Activated CD4-positive, alpha-beta T cell treated with anti-CD3 and anti-CD28 coated beads for 36 hours (primary cell): ENCODE results near the gene CEP83. TPM values are rescaled to one million over a fixed set of nuclear protein-coding genes. Genes with fewer than 3 reads are reported as not detected.
"Not testable (repeated sequence)": the region's sequence is repeated elsewhere in the genome, so short reads cannot be mapped to it uniquely, and the experiment has no call there.

Experiments used
- ATAC-seq: fragments of 200-7000 bp; cut with Tn5 transposase; one replicate; pipeline ENCODE4 v1.10.0; 2021; ENCODE audit warnings: mild to moderate bottlenecking, moderate library complexity
- CTCF ChIA-PET: fragments of 350-600 bp; sonication (Branson Sonifier 250); formaldehyde crosslinking; loops from one replicate; lab custom pipeline; 2021; ENCODE audit warnings: antibody characterized with exemption; lab: Charles Lee
- POLR2A ChIA-PET: fragments of 350-600 bp; sonication (Branson Sonifier 250); formaldehyde crosslinking; loops from one replicate; lab custom pipeline; 2021; ENCODE audit warnings: antibody characterized with exemption, inconsistent platforms; lab: Charles Lee
- DNase-seq: peaks from one replicate; pipeline ENCODE4 v3.0.0-alpha.2; 2020
- H3K27ac Mint-ChIP-seq: one replicate; pipeline ENCODE4 v1.8.0; 2021; ENCODE audit warnings: mixed read lengths
- H3K27me3 Mint-ChIP-seq: one replicate; pipeline ENCODE4 v1.8.0; 2021; ENCODE audit warnings: mixed read lengths
- H3K36me3 Mint-ChIP-seq: one replicate; pipeline ENCODE4 v1.8.0; 2021; ENCODE audit warnings: low read depth, mixed read lengths
- H3K4me1 Mint-ChIP-seq: one replicate; pipeline ENCODE4 v1.8.0; 2021; ENCODE audit warnings: mixed read lengths
- H3K4me3 Mint-ChIP-seq: one replicate; pipeline ENCODE4 v1.8.0; 2021; ENCODE audit warnings: mild to moderate bottlenecking, moderate library complexity, mixed read lengths
- H3K9me3 Mint-ChIP-seq: one replicate; pipeline ENCODE4 v1.8.0; 2021; ENCODE audit warnings: low read depth, mixed read lengths
- intact Hi-C, 2 experiments: fragments of 100-400 bp; cut with DNase I in 1 of 2; cut with micrococcal nuclease in 1 of 2; formaldehyde crosslinking; loops; one replicate each; pipeline versions ENCODE4 v1.14.2 to v1.15.1; 2022 to 2024; cut with DNase I, micrococcal nuclease
- total RNA-seq, 2 experiments: library from RNA; stranded (reverse); gene quantifications; one replicate each; pipeline ENCODE4 v1.2.3, GENCODE V29; 2021

The CEP83 gene
- total RNA-seq, 2 experiments from 2014 or later, result 21.9 to 22.6 TPM

DNA sequence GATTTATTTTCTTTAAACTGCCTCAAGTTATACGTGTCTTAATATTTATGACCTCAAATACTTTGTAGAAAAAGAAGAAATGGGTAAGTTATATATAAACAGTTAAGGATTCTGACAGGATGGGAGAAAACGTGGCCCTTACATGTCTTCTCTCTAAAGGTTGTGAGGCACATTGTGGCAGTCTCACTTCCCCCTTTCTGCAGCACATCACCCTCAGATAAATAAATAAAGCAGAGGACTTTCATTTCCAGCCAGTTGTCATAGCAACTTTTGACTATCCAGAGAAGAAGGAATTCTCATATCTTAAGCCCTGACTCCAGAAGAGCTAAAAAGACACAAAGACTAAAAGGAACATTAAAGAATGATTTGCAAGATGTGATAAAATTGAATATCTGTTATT is 28.8 kb upstream of the CEP83 start:
- Mint-ChIP-seq H3K9me3 (no peaks in the 10 kb centered on the region), H3K27me3 (peaks cover 3% of the 10 kb centered on the region), H3K36me3 (no peaks in the 10 kb centered on the region), H3K4me3 (no peak overlapping the region), H3K27ac (no peak overlapping the region), H3K4me1 (no peaks in the 10 kb centered on the region)
- ChIA-PET CTCF (no interaction called here), POLR2A (no interaction called here)
- intact Hi-C loops, result no loop called here
- no peak for DNase-seq
- ATAC-seq, result no peak

DNA sequence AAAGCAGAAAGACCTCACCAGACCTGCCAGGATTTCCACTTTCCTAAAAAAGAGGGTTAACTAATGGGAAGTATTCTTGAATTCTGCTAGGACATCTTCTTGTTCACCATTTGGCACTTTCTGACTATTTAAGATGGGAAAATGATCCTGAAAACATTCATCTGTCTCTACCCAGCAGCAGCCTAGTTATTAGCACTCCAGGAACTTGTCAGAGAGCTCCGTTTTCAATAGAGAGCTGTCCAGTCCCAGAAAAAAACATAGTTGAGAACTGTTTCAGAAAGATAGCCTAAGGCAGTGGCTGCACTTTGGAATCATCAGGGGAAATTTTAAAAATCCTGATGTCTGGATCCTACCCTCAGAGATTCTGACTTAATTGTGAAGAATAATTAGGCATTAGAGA is 22.1 kb upstream of the CEP83 start:
- no peak overlapping the region for H3K4me3 Mint-ChIP-seq
- H3K36me3 Mint-ChIP-seq, result no peaks in the 10 kb centered on the region
- peaks cover 5% of the 10 kb centered on the region for H3K27me3 Mint-ChIP-seq
- no peak overlapping the region for H3K27ac Mint-ChIP-seq
- no peaks in the 10 kb centered on the region for H3K4me1 Mint-ChIP-seq
- H3K9me3 Mint-ChIP-seq, result no peaks in the 10 kb centered on the region
- ChIA-PET POLR2A (no interaction called here), CTCF (interaction anchor here (1.0 kb wide), 2 partner anchors 11 to 346 kb away, joined by 3 read pairs; no protein-coding TSS in a partner anchor)
- no peak for ATAC-seq
- intact Hi-C loops, result no loop called here
- DNase-seq, result no peak

DNA sequence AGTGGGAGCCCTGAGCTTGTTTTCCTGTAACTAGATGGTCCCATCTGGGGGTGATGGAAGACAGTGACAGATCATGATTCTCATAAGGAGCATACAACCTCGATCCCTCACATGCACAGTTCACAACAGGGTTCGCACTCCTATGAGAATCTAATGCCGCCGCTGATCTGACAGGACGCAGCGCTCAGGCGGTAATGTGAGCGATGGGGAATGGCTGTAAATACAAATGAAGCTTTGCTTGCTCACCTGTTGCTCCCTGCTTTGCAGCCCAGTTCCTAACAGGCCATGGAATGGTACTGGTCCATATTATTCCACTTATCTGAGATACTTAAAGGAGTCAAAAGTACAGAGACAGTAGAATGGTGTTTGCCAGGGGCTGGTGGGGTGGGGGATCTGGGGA is 9.9 kb upstream of the CEP83 start:
- intact Hi-C loops, result no loop called here
- Mint-ChIP-seq H3K9me3 (no peaks in the 10 kb centered on the region), H3K4me1 (no peaks in the 10 kb centered on the region), H3K27ac (no peak overlapping the region), H3K4me3 (no peak overlapping the region), H3K36me3 (no peaks in the 10 kb centered on the region), H3K27me3 (no peaks in the 10 kb centered on the region)
- CTCF ChIA-PET, result no interaction called here
- ATAC-seq (no peak), DNase-seq (no peak)
- POLR2A ChIA-PET, result no interaction called here

DNA sequence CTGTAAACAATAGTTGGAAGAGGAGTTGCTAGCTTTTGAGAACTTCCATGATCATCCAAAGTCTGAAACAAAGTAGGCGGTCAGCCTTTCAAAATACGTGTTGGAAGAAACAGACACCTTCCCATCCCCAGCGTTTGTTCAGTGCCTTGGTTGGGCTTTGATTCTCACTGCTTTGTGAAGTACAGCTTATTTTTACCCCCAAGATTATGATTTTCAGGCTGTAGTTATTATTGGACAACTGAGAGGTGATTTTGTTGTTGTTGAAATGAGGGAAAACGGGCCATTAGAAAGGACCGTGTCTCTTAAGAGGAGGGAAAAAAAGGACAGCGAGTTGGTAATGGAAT is 921 bp upstream of the CEP83 start:
- H3K27ac Mint-ChIP-seq, result peak overlapping the region; percentile 95
- ChIA-PET CTCF (interaction anchor here (0.7 to 1.2 kb wide), 3 partner anchors 311 to 1182 kb away, joined by 3 to 4 read pairs (median 3); no protein-coding TSS in a partner anchor), POLR2A (interaction anchor here (0.7 kb wide), 1 partner anchor 80 kb away, joined by 3 read pairs; no protein-coding TSS in a partner anchor)
- H3K27me3 Mint-ChIP-seq, result peaks cover 10% of the 10 kb centered on the region
- peaks cover 8% of the 10 kb centered on the region for H3K9me3 Mint-ChIP-seq
- intact Hi-C loops, result loop anchor here in 1 of 2 experiments (2.0 kb wide), 2 partner anchors 88 to 782 kb away; no protein-coding TSS in a partner anchor
- no peak for DNase-seq
- no peak for ATAC-seq
- peaks cover 30% of the 10 kb centered on the region for H3K4me1 Mint-ChIP-seq
- peak overlapping the region; percentile 96 for H3K4me3 Mint-ChIP-seq
- H3K36me3 Mint-ChIP-seq, result peaks cover 16% of the 10 kb centered on the region

DNA sequence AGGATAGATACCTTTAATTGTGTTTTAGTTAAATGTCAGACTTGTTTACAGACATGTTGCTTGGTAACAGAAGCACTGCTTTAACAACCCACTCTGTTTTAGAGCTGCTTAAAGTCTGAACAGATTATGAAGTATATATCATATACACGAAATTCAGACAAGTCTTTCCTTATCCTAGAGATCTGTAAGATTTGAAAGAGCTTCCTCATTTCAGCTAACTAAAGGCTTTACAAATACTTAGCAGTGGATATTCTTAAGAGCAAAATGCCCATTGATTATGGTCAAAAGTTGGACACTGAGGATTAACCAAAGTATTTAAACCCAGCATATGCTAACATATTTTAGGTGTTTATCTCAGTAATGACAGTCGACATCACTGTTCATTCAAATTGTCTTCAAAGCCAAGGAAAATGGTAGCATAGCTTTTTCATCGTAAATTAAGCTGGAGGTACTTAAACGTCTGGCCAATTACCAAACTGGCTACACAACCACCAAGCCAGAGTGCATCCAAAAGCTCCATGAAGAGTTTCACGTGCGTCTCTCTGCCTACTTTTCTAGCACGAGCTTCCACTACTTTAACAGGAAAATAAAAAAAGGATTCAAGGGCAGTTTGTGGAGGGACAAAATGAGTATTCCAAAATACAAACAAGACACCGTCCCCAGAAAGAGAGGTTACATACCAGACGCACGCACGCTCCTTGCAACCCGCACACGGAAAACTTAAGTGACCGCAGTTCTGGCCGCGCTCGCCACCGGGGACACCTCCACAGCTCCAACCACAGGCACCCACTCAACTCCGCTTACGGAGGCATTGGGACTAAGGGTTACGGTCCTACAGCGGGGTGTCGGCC is 565 bp downstream of the CEP83 start:
- DNase-seq (no peak), ATAC-seq (peak; percentile 37)
- ChIA-PET CTCF (interaction anchor here (0.5 to 1.2 kb wide), 8 partner anchors 79 to 1371 kb away, joined by 3 to 6 read pairs (median 3); no protein-coding TSS in a partner anchor), POLR2A (interaction anchor here (0.6 to 0.9 kb wide), 3 partner anchors 80 to 771 kb away, joined by 3 to 7 read pairs (median 4); no protein-coding TSS in a partner anchor)
- Mint-ChIP-seq H3K9me3 (peaks cover 11% of the 10 kb centered on the region), H3K36me3 (peaks cover 30% of the 10 kb centered on the region), H3K4me1 (peaks cover 33% of the 10 kb centered on the region), H3K27ac (peak overlapping the region; percentile 95), H3K4me3 (peak overlapping the region; percentile 96), H3K27me3 (peaks cover 10% of the 10 kb centered on the region)
- intact Hi-C loops, result loop anchor here (1.0 to 10.0 kb wide), 11 partner anchors 186 to 1530 kb away; partner anchors contain the start of genes PLXNC1 (in 2 of the 2), EEA1 (in 1 of the 2), NDUFA12 (in 1 of the 2) and UBE2N (in 1 of the 2)

DNA sequence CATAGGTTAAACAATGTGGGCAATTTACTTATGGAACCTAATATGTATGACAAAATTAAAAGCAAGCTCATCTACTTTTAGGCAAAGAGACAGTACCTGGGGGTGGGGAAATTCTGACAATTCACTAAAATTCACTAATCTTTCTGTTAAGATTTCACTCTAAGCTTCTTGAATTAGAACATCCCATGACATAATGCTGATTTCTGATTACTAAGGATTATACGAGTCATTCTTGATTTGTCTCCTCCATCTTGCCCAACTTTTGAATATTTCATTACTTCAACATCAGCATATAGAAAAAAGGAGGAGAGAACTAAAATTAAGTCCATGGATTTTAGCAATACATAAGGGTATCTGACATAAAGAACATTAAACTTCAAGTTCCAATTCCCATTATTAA is 2.4 kb downstream of the CEP83 start:
- H3K4me1 Mint-ChIP-seq, result peaks cover 40% of the 10 kb centered on the region
- intact Hi-C loops, result loop anchor here (5.0 to 10.0 kb wide), 4 partner anchors 187 to 1013 kb away; partner anchors contain the start of gene UBE2N (in 1 of the 2)
- ATAC-seq, result no peak
- peaks cover 11% of the 10 kb centered on the region for H3K9me3 Mint-ChIP-seq
- DNase-seq, result no peak
- ChIA-PET POLR2A (interaction anchor here (0.6 to 0.7 kb wide), 2 partner anchors 449 to 722 kb away, joined by 3 read pairs; no protein-coding TSS in a partner anchor), CTCF (interaction anchor here (0.6 kb wide), 1 partner anchor 257 kb away, joined by 3 read pairs; no protein-coding TSS in a partner anchor)
- peak overlapping the region; percentile 96 for H3K4me3 Mint-ChIP-seq
- H3K36me3 Mint-ChIP-seq, result peaks cover 44% of the 10 kb centered on the region
- H3K27ac Mint-ChIP-seq, result peak overlapping the region; percentile 40
- peaks cover 7% of the 10 kb centered on the region for H3K27me3 Mint-ChIP-seq

DNA sequence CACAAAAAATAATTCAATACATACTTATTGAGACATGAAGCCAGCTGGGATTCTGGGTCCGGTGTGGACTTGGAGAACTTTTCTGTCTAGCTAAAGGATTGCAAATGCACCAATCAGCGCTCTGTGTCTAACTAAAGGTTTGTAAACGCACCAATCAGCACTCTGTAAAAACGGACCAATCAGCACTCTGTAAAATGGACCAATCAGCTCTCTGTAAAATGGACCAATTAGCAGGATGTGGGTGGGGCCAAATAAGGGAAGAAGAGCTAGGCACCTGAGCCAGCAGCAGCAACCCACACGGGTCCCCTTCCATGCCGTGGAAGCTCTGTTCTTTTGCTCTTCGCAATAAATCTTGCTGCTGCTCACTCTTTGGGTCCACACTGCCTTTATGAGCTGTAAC is 5.3 kb downstream of the CEP83 start:
- H3K4me3 Mint-ChIP-seq, DNase-seq, ATAC-seq, POLR2A ChIA-PET, H3K27me3 Mint-ChIP-seq, H3K27ac Mint-ChIP-seq: not testable (repeated sequence)
- H3K4me1 Mint-ChIP-seq, result peaks cover 53% of the 10 kb centered on the region
- CTCF ChIA-PET, result interaction anchor here (1.2 kb wide), 1 partner anchor 433 kb away, joined by 3 read pairs; no protein-coding TSS in a partner anchor
- intact Hi-C loops, result loop anchor here (10.0 kb wide), 3 partner anchors 190 to 1010 kb away; partner anchors contain the start of gene UBE2N (in 1 of the 2)
- H3K9me3 Mint-ChIP-seq, result peaks cover 14% of the 10 kb centered on the region
- peaks cover 65% of the 10 kb centered on the region for H3K36me3 Mint-ChIP-seq

DNA sequence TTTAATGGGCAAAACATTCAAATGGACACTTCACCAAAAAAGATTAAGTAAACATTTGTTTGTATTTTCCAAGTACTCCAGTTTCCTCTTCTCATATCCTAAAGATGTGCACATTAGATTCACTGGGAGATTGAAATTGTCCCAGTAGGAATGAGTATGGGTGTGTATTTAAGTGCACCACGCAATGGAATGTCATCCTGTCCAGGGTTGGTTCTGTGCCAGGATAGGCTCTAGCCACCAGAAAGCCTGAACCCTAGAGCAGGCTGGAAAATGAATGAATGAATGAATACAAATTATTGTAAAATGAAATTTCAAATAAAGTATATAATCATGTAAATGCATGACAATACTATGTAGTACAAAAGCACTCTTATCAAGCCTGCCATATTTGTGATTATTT is 14.0 kb downstream of the CEP83 start:
- Mint-ChIP-seq H3K4me3 (no peak overlapping the region), H3K27ac (no peak overlapping the region), H3K9me3 (peaks cover 9% of the 10 kb centered on the region), H3K27me3 (no peaks in the 10 kb centered on the region), H3K4me1 (peaks cover 15% of the 10 kb centered on the region), H3K36me3 (peaks cover 40% of the 10 kb centered on the region)
- intact Hi-C loops, result no loop called here
- ChIA-PET POLR2A (no interaction called here), CTCF (interaction anchor here (0.6 kb wide), 1 partner anchor 235 kb away, joined by 3 read pairs; no protein-coding TSS in a partner anchor)
- ATAC-seq (no peak), DNase-seq (no peak)

DNA sequence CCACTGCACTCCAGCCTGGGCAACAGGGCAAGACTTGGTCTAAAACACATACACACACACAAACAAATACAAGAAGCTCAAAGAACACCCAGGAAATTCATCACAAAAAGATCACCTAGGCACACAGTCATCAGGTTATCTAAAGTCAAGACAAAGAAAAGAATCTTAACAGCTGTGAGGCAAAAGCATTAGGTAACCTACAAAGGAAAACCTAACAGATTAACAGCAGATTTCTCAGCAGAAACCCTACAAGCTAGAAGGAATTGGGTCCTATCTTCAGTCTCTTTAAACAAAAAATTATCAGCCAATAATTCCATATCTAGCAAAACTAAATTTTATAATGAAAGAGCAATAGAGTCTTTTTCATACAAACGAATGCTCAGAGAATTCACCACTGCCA is 22.4 kb downstream of the CEP83 start:
- no peak for DNase-seq
- H3K4me1 Mint-ChIP-seq, result peaks cover 22% of the 10 kb centered on the region
- intact Hi-C loops, result no loop called here
- H3K4me3 Mint-ChIP-seq, result no peak overlapping the region
- peaks cover 9% of the 10 kb centered on the region for H3K9me3 Mint-ChIP-seq
- POLR2A ChIA-PET, result no interaction called here
- no peak overlapping the region for H3K27ac Mint-ChIP-seq
- no peaks in the 10 kb centered on the region for H3K27me3 Mint-ChIP-seq
- CTCF ChIA-PET, result no interaction called here
- no peak for ATAC-seq
- H3K36me3 Mint-ChIP-seq, result peaks cover 27% of the 10 kb centered on the region

DNA sequence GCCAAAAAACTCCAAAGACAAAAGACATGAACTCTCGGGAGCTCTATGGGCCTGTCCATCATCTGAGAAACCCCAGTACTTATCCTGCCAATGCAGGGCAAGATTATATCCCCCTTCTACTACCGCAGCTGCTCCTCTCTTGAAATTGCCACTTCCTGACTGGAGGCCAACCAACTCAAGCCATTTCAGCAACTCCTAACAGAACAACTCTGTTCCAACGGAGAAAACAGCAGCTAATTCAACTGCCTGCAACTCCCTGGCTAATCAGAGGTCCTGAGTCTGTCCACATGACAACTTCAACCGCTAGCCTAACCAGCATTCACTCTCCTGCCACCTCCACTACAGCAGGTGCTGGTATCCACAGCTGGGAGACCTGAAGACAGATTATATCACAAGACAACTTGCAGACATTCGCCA is 24.1 kb downstream of the CEP83 start:
- H3K4me1 Mint-ChIP-seq, result peaks cover 26% of the 10 kb centered on the region
- H3K4me3 Mint-ChIP-seq, result no peak overlapping the region
- no peaks in the 10 kb centered on the region for H3K27me3 Mint-ChIP-seq
- peak; percentile 19 for ATAC-seq
- H3K9me3 Mint-ChIP-seq, result peaks cover 15% of the 10 kb centered on the region
- intact Hi-C loops, result loop anchor here in 1 of 2 experiments (2.0 kb wide), 1 partner anchor 97 kb away; no protein-coding TSS in a partner anchor
- no peak overlapping the region for H3K27ac Mint-ChIP-seq
- ChIA-PET CTCF (interaction anchor here (0.7 to 1.4 kb wide), 4 partner anchors 46 to 300 kb away, joined by 3 read pairs; no protein-coding TSS in a partner anchor), POLR2A (no interaction called here)
- no peak for DNase-seq
- H3K36me3 Mint-ChIP-seq, result peaks cover 34% of the 10 kb centered on the region

DNA sequence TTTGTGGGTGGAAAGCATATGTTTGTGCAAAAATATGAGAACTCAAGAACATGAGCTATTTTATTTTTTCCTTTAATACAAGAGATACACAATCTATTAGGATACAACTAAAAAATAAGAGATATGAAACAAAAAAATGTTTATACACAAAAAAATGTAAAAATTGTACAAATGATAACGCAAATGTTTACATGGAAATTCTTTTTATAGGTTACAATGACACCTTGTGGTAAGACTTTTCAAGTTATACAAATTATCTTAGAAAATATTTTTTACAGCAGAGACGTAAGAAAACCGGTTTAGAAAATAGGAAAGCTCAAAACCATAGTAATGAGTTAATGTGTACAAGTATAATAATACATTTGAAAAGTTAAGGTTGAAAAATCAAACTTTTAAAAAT is 25.5 kb downstream of the CEP83 start:
- POLR2A ChIA-PET, result no interaction called here
- CTCF ChIA-PET, result interaction anchor here (0.9 to 1.5 kb wide), 2 partner anchors 290 to 300 kb away, joined by 4 to 6 read pairs; no protein-coding TSS in a partner anchor
- Mint-ChIP-seq H3K36me3 (peaks cover 40% of the 10 kb centered on the region), H3K4me3 (no peak overlapping the region), H3K27ac (no peak overlapping the region), H3K4me1 (peaks cover 31% of the 10 kb centered on the region), H3K27me3 (no peaks in the 10 kb centered on the region), H3K9me3 (peaks cover 23% of the 10 kb centered on the region)
- ATAC-seq (no peak), DNase-seq (no peak)
- intact Hi-C loops, result loop anchor here (2.0 to 5.0 kb wide), 3 partner anchors 99 to 287 kb away; partner anchors contain the start of gene PLXNC1 (in 1 of the 2)
